ENCODE results near the gene MARCKS.

Gene MARCKS

DNA sequence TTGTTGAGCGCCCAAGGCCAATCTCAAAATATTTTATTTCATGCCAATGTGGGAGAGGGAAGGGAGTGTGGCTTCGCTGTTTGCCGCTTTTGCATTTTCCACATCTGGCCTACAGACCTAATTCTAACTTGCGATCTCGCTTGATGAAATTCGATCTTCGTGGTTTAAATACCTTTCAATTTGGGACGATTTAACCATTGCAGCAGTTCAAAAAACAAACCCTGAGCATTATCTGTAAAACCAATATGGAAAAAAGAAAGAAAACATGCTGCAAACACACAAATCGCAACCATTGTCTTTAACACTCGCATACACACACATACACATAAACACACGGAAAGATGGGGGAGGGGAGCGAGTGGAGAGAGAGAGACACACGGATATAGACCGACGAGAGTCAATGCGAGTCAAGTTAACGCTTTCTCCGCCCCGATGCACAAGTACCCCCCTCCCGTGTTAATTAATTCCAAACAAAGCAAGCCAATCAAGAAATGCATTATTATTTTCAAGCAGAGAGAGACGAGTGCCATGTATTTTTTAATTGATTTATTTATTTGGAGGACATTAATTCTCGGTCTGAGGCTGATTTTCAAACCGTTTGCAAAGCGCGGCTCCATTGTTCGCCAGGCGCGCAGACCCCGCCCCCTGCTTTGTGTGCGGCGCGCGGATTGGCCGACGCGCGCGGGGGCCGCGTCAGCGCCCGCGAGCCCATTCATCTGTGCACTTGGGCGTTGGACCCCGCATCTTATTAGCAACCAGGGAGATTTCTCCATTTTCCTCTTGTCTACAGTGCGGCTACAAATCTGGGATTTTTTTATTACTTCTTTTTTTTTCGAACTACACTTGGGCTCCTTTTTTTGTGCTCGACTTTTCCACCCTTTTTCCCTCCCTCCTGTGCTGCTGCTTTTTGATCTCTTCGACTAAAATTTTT is at the start of gene MARCKS:
MARCKS (plus strand) TSS at position 721 of the 931 bp plus-strand sequence. CDS start 401 bp downstream, outside the sequence.
- H3K36me3 Mint-ChIP-seq (ENCODE audit: low read depth) = peaks cover 21% of the 10 kb centered on the region
- peaks cover 5% of the 10 kb centered on the region for H3K27me3 Mint-ChIP-seq (ENCODE audit: low read depth, poor library complexity)
- H3K9me3 Mint-ChIP-seq = peaks cover 5% of the 10 kb centered on the region
- H3K27ac Mint-ChIP-seq = no peak within 1 kb of the TSS
- TF ChIP-seq, protein P1, sequence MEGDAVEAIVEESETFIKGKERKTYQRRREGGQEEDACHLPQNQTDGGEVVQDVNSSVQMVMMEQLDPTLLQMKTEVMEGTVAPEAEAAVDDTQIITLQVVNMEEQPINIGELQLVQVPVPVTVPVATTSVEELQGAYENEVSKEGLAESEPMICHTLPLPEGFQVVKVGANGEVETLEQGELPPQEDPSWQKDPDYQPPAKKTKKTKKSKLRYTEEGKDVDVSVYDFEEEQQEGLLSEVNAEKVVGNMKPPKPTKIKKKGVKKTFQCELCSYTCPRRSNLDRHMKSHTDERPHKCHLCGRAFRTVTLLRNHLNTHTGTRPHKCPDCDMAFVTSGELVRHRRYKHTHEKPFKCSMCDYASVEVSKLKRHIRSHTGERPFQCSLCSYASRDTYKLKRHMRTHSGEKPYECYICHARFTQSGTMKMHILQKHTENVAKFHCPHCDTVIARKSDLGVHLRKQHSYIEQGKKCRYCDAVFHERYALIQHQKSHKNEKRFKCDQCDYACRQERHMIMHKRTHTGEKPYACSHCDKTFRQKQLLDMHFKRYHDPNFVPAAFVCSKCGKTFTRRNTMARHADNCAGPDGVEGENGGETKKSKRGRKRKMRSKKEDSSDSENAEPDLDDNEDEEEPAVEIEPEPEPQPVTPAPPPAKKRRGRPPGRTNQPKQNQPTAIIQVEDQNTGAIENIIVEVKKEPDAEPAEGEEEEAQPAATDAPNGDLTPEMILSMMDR (IDR thresholded peaks at IDR 0.05) = no peak
- H3K4me1 Mint-ChIP-seq = peaks cover 37% of the 10 kb centered on the region
- peak; percentile 84 for DNase-seq
- H3K4me3 Mint-ChIP-seq = no peak within 1 kb of the TSS

DNA sequence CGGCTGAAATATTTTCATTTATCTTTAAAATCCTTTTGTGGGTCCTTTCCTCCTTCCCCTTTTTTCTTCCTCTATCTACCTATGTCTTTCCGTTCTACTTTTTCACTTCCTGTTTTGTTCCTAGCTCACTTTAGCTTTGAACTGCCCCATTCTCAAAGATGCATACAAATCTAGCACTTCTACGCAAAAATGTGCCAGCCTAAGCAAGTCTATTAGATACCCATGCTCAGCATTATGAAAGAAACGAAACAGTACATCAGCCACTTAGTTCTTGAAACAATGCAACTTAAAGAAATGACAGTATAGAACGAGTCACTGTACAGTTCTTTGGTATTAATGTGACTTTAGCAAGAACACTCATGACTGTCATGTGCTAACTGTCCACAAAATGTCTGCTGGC is 47.3 kb upstream of the MARCKS start:
- Mint-ChIP-seq H3K36me3 (ENCODE audit: low read depth) (no peaks in the 10 kb centered on the region), H3K9me3 (no peaks in the 10 kb centered on the region), H3K27ac (no peak overlapping the region), H3K4me1 (peaks cover 10% of the 10 kb centered on the region), H3K4me3 (no peak overlapping the region), H3K27me3 (ENCODE audit: low read depth, poor library complexity) (no peaks in the 10 kb centered on the region)
- TF ChIP-seq, protein P1 (IDR thresholded peaks at IDR 0.05) = no peak
- no peak for DNase-seq

GRCh38 chr6:113813142-113813541 is 44.0 kb upstream of the MARCKS start:
- no peak for DNase-seq
- Mint-ChIP-seq H3K27me3 (ENCODE audit: low read depth, poor library complexity) (no peaks in the 10 kb centered on the region), H3K4me1 (no peaks in the 10 kb centered on the region)

DNA sequence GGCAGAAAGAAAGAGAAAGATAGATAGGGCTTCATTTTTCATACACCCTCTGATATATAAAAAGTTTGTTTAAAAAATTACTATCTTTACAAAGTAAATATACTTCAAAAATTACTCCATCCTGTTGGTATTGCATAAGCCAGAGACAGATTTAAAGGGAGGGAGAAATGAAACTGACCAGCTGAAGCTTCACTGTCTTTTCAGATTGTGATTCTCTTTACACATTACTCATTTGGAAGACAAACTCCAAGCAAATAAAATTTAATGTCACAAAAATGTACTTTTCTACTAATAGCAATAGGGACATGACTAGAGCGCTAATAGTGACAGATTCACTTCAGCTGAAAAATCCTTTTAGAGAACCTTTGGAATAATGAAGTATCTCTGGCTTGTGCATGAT is 38.6 kb upstream of the MARCKS start:
- Mint-ChIP-seq H3K9me3 (no peaks in the 10 kb centered on the region), H3K27ac (no peak overlapping the region), H3K4me1 (no peaks in the 10 kb centered on the region), H3K27me3 (ENCODE audit: low read depth, poor library complexity) (no peaks in the 10 kb centered on the region), H3K4me3 (no peak overlapping the region), H3K36me3 (ENCODE audit: low read depth) (no peaks in the 10 kb centered on the region)
- no peak for DNase-seq
- TF ChIP-seq, protein P1 (IDR thresholded peaks at IDR 0.05) = no peak

More at GRCh38 chr6:113813142-113813541, 44.0 kb upstream of the MARCKS start:
- Mint-ChIP-seq H3K36me3 (ENCODE audit: low read depth) (no peaks in the 10 kb centered on the region), H3K27ac (peak overlapping the region; percentile 21), H3K9me3 (no peaks in the 10 kb centered on the region), H3K4me3 (no peak overlapping the region)
- TF ChIP-seq, protein P1 (IDR thresholded peaks at IDR 0.05) = no peak

- TF ChIP-seq, protein P1 (IDR thresholded peaks at IDR 0.05) = no peak
- DNase-seq = no peak
- H3K4me1 Mint-ChIP-seq = no peaks in the 10 kb centered on the region
- peaks cover 3% of the 10 kb centered on the region for H3K9me3 Mint-ChIP-seq
- no peak overlapping the region for H3K27ac Mint-ChIP-seq
- no peak overlapping the region for H3K4me3 Mint-ChIP-seq
- H3K36me3 Mint-ChIP-seq (ENCODE audit: low read depth) = no peaks in the 10 kb centered on the region
- no peaks in the 10 kb centered on the region for H3K27me3 Mint-ChIP-seq (ENCODE audit: low read depth, poor library complexity)
These were observed 37.8 kb upstream of the MARCKS start for GRCh38 chr6:113819169-113819830.
